Measurements from ENCODE around the gene ELP4. TPM values are rescaled to one million over a fixed set of nuclear protein-coding genes. Genes with fewer than 3 reads are reported as not detected.
"Not testable (repeated sequence)": the region's sequence is repeated elsewhere in the genome, so short reads cannot be mapped to it uniquely, and the experiment has no call there.

Gene ELP4
- total RNA-seq, 2 donors from 2014 or later = 14.0 to 15.6 TPM

GRCh38 chr11:31479066-31479465, 30.5 kb upstream of the ELP4 start:
- DNase-seq (ENCODE audit: low spot score) = no peak
- Histone ChIP-seq H3K4me1 (no peaks in the 10 kb centered on the region), H3K27ac (no peak overlapping the region), H3K9me3 (no peaks in the 10 kb centered on the region), H3K4me3 (no peak overlapping the region), H3K27me3 (no peaks in the 10 kb centered on the region), H3K36me3 (no peaks in the 10 kb centered on the region)
- no peak for TF ChIP-seq CTCF (IDR thresholded peaks at IDR 0.05)

- H3K4me3 ChIP-seq = no peak overlapping the region
- H3K4me1 ChIP-seq = no peaks in the 10 kb centered on the region
- no peaks in the 10 kb centered on the region for H3K36me3 ChIP-seq
- TF ChIP-seq CTCF (IDR thresholded peaks at IDR 0.05) = no peak
- no peaks in the 10 kb centered on the region for H3K27me3 ChIP-seq
- DNase-seq (ENCODE audit: low spot score) = no peak
- H3K27ac ChIP-seq = no peak overlapping the region
- H3K9me3 ChIP-seq = no peaks in the 10 kb centered on the region
Observed at GRCh38 chr11:31480930-31481329, 28.6 kb upstream of the ELP4 start.

GRCh38 chr11:31484497-31484896, 25.1 kb upstream of the ELP4 start:
- Histone ChIP-seq H3K4me3 (no peak overlapping the region), H3K9me3 (no peaks in the 10 kb centered on the region), H3K36me3 (no peaks in the 10 kb centered on the region), H3K27ac (no peak overlapping the region), H3K27me3 (no peaks in the 10 kb centered on the region), H3K4me1 (no peaks in the 10 kb centered on the region)
- DNase-seq (ENCODE audit: low spot score) = no peak
- TF ChIP-seq CTCF (IDR thresholded peaks at IDR 0.05) = no peak

GRCh38 chr11:31487848-31488247, 21.7 kb upstream of the ELP4 start:
- Histone ChIP-seq H3K9me3 (no peaks in the 10 kb centered on the region), H3K27me3 (no peaks in the 10 kb centered on the region), H3K36me3 (no peaks in the 10 kb centered on the region), H3K27ac (no peak overlapping the region), H3K4me3 (no peak overlapping the region), H3K4me1 (peaks cover 0 to 5% of the 10 kb centered on the region in 2 donors)
- TF ChIP-seq CTCF (IDR thresholded peaks at IDR 0.05) = peak in 1 of 2 donors; percentile 51
- no peak for DNase-seq (ENCODE audit: low spot score)

- Histone ChIP-seq H3K4me3 (no peak overlapping the region), H3K27ac (no peak overlapping the region), H3K4me1 (peaks cover 0 to 5% of the 10 kb centered on the region in 2 donors), H3K36me3 (no peaks in the 10 kb centered on the region), H3K27me3 (no peaks in the 10 kb centered on the region), H3K9me3 (no peaks in the 10 kb centered on the region)
- TF ChIP-seq CTCF (IDR thresholded peaks at IDR 0.05) = no peak
- DNase-seq (ENCODE audit: low spot score) = no peak
Observed at GRCh38 chr11:31492320-31492913, 17.1 kb upstream of the ELP4 start.

- no peak overlapping the region for H3K4me3 ChIP-seq
- no peak overlapping the region for H3K27ac ChIP-seq
- no peak for DNase-seq (ENCODE audit: low spot score)
- H3K4me1 ChIP-seq = peaks cover 0 to 5% of the 10 kb centered on the region in 2 donors
- no peak for TF ChIP-seq CTCF (IDR thresholded peaks at IDR 0.05)
- no peaks in the 10 kb centered on the region for H3K27me3 ChIP-seq
- no peaks in the 10 kb centered on the region for H3K36me3 ChIP-seq
- no peaks in the 10 kb centered on the region for H3K9me3 ChIP-seq
Observed at GRCh38 chr11:31493235-31493634, 16.3 kb upstream of the ELP4 start.

GRCh38 chr11:31493762-31494161, 15.8 kb upstream of the ELP4 start:
- H3K27ac ChIP-seq; H3K9me3 ChIP-seq; H3K4me3 ChIP-seq; H3K4me1 ChIP-seq; H3K27me3 ChIP-seq; H3K36me3 ChIP-seq; DNase-seq (ENCODE audit: low spot score): not testable (repeated sequence)

All from right atrium auricular region (tissue), 2 donors.